ENCODE results near the gene TANGO2. TPM values are rescaled to one million over a fixed set of nuclear protein-coding genes. Genes with fewer than 3 reads are reported as not detected.

Gene TANGO2
- total and polyA plus RNA-seq, 7 donors = 20.6 to 73.3 (median 34.9) TPM

DNA sequence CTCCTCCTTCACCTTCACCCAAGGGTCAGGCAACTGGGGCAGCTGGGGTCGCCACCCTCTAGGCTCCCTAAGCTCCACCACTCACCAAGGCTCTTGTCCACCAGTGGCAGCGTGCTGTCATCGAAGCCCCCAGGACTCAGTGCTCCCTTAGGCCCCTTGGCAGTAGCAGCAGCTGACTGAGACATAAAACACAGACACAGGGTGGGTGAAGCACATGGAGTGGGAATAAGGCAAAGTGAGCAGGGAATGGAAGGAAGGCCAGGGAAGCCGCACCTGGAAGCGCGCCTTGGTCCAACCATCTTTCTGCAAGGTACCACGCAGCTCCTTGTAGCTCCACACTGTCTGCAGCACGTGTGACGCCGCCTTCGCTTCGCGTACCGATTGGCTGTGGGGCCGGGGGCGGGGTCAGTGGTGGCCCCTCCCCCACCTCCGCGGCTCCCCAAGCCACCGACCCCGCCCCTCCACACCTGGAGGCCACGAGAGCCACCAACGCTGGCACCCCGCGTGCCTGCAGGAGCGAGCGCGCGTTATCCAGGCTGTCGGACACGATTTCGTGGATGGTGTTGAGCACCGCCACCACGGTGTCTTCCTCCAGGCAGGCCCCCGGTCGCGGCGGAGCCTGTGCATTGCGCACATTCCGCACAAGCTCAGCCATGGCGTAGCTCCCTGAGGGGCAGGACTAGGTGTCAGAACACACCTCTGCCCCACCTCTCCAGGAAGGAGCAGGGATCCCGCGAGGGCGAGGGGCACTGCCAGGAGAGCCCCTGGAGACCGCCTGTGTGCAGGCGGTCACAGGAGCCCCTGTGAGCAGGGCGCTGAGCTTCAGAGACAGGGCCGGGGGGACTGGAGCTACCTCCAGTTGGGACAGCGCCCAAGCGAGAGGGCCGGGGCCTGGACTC is 48.0 kb upstream of the TANGO2 start:
- intact Hi-C loops (cut with DNase I) = loop anchor here in 1 of 2 donors (5.0 kb wide), 1 partner anchor 154 kb away; no protein-coding TSS in a partner anchor
- Histone ChIP-seq H3K4me3 (no peak overlapping the region), H3K27ac (no peak overlapping the region), H3K9me3 (no peaks in the 10 kb centered on the region), H3K36me3 (ENCODE audit: insufficient read depth in 1 of 2, low read depth in 1 of 2) (peaks cover 0 to 73% of the 10 kb centered on the region in 2 donors), H3K27me3 (ENCODE audit: insufficient read depth in 3 of 3, low read length in 2 of 3) (no peaks in the 10 kb centered on the region), H3K4me1 (no peaks in the 10 kb centered on the region)
- no peak for DNase-seq
- TF ChIP-seq, protein P1, sequence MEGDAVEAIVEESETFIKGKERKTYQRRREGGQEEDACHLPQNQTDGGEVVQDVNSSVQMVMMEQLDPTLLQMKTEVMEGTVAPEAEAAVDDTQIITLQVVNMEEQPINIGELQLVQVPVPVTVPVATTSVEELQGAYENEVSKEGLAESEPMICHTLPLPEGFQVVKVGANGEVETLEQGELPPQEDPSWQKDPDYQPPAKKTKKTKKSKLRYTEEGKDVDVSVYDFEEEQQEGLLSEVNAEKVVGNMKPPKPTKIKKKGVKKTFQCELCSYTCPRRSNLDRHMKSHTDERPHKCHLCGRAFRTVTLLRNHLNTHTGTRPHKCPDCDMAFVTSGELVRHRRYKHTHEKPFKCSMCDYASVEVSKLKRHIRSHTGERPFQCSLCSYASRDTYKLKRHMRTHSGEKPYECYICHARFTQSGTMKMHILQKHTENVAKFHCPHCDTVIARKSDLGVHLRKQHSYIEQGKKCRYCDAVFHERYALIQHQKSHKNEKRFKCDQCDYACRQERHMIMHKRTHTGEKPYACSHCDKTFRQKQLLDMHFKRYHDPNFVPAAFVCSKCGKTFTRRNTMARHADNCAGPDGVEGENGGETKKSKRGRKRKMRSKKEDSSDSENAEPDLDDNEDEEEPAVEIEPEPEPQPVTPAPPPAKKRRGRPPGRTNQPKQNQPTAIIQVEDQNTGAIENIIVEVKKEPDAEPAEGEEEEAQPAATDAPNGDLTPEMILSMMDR (IDR thresholded peaks at IDR 0.05) = no peak
- no peak for ATAC-seq
- WGBS, 3 donors = 90 to 93% (median 92%) methylated on average over 49 to 50 of the region's 50 CpGs

DNA sequence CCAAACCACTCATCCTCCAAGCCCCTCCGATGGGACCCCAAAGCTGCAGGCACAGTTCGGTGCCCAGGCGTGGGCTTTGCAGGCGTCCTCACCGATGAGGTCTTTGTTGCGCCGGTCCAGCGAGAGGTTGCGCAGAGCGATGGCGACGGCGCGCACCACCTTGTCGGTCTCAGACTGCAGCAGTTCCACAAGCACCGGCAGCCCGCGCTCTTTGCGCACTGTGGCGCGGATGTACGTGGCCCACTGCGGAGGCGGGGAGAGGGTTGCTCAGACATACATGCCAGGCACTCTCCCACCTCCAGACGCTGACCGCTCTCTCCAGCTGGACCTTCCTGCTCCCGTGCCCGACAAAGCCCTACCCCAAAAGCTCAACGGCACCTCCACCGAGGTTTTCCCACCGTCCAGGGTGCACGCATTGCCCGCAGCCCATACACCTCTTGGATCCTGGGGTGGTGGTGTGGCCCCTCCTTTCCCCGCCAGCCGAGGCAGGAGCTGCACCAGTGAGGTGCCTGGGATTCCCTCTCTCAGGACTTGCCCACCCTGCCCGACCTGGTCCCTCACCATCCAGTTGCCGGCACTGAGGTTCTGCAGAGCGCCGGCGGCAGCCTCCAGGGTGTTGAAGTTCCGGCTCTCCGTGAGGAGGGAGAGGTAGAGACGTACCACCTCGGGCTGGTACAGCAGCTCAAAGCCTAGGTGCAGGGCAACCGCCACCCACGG is 47.2 kb upstream of the TANGO2 start:
- TF ChIP-seq, protein P1 (IDR thresholded peaks at IDR 0.05) = no peak
- H3K9me3 ChIP-seq = no peaks in the 10 kb centered on the region
- H3K4me1 ChIP-seq = no peaks in the 10 kb centered on the region
- 94 to 95% (median 95%) methylated on average over 44 to 46 of the region's 46 CpGs for WGBS, 3 donors
- no peaks in the 10 kb centered on the region for H3K27me3 ChIP-seq (ENCODE audit: insufficient read depth in 3 of 3, low read length in 2 of 3)
- ATAC-seq (no peak), DNase-seq (no peak)
- peaks cover 0 to 73% of the 10 kb centered on the region in 2 donors for H3K36me3 ChIP-seq (ENCODE audit: insufficient read depth in 1 of 2, low read depth in 1 of 2)
- intact Hi-C loops (cut with DNase I) = loop anchor here in 1 of 2 donors (5.0 kb wide), 1 partner anchor 154 kb away; no protein-coding TSS in a partner anchor
- H3K27ac ChIP-seq = no peak overlapping the region
- no peak overlapping the region for H3K4me3 ChIP-seq

DNA sequence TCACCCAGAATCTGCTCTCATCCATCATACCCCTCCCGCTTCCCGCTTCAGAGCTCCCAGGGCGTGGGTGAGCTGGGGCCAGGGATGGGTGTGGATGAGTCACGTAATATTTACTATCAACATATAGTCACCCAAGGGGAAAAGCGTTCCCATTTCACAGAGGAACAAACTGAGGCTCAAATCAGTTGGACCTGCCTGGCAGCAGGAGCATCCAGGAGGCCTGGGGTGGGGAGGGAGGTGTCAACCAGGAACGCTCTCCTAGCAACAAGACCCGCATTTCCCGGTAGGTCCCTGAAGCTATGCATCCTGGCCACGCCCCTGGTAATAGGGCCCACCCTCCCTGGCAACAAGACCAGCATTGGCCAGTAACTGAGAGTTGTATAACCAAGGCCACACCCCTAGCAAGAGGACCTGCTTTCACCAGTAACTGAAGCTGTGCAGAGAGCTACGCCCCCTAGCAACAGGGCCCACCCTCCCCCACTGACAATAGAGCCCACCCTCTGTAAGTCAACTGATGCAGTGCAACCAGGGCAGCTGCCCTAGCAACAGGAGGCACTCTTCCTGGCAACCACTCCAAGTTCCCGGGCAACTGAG is 46.5 kb upstream of the TANGO2 start:
- Histone ChIP-seq H3K9me3 (no peaks in the 10 kb centered on the region), H3K27me3 (ENCODE audit: insufficient read depth in 3 of 3, low read length in 2 of 3) (no peaks in the 10 kb centered on the region), H3K4me3 (no peak overlapping the region), H3K4me1 (no peaks in the 10 kb centered on the region), H3K36me3 (ENCODE audit: insufficient read depth in 1 of 2, low read depth in 1 of 2) (peaks cover 0 to 73% of the 10 kb centered on the region in 2 donors), H3K27ac (no peak overlapping the region)
- TF ChIP-seq, protein P1 (IDR thresholded peaks at IDR 0.05) = no peak
- WGBS, 3 donors = 71 to 74% (median 74%) methylated on average over 11 of the region's 11 CpGs
- intact Hi-C loops (cut with DNase I) = loop anchor here in 1 of 2 donors (5.0 kb wide), 1 partner anchor 153 kb away; no protein-coding TSS in a partner anchor
- DNase-seq (no peak), ATAC-seq (no peak)

DNA sequence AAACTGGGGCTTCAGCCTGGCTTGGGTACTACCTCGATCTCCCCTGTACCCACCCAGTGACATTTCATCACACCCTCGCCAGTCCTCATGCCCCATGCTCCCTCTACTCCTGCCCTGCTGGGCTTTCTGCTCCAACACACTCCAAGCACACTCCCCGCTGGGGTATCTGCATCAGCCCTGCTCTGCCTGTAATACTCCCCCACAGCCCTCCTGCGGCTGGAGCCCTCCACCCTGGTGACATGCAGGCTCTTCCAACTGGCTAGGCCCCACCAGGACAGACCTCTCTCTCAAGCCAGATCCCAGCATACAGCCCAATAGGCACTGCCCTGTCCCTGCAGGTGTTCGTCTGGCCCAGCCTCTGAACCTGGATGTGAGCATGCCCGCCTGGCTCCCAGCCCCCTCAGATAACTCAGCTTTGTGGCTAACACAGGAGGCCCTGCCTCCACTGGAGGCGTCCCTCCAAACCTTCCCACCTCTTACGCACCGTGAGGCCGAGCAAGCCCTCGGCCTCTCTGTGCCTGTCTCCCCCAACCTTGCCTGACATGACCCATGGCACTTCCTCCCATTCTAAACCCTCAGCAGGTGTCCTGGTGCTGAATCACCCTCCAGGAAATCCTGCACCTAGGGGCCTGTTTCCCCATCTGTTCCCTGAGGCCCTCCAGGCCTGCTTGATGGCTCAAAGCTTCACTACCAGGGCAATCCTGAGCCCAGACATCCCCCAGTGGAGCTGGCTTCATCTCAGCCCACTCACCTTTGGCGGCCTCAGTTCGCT is 45.8 kb upstream of the TANGO2 start:
- Histone ChIP-seq H3K4me3 (no peak overlapping the region), H3K36me3 (ENCODE audit: insufficient read depth in 1 of 2, low read depth in 1 of 2) (peaks cover 0 to 73% of the 10 kb centered on the region in 2 donors), H3K9me3 (no peaks in the 10 kb centered on the region), H3K4me1 (no peaks in the 10 kb centered on the region), H3K27me3 (ENCODE audit: insufficient read depth in 3 of 3, low read length in 2 of 3) (no peaks in the 10 kb centered on the region), H3K27ac (no peak overlapping the region)
- ATAC-seq (no peak), DNase-seq (no peak)
- 74 to 80% (median 75%) methylated on average over 13 of the region's 13 CpGs for WGBS, 3 donors
- intact Hi-C loops (cut with DNase I) = loop anchor here in 1 of 2 donors (5.0 kb wide), 1 partner anchor 152 kb away; no protein-coding TSS in a partner anchor
- TF ChIP-seq, protein P1 (IDR thresholded peaks at IDR 0.05) = no peak
